Fibroblast of mammary gland (primary cell): Measurements from ENCODE around the gene JMJD1C.

Experiments
- DNase-seq: peaks from one replicate; pipeline ENCODE4 v3.0.0-alpha.2; 2010; ENCODE audit warnings: low read depth
- H3K4me3 ChIP-seq: 2 replicates; pipeline ENCODE4 v1.5.1; 2011; ENCODE audit warnings: low read depth, mild to moderate bottlenecking, low read length, moderate library complexity; ENCODE audit not compliant: control insufficient read depth
- CTCF ChIP-seq: conservative IDR thresholded peaks from 2 replicates; pipeline ENCODE4 v1.5.1; 2011; ENCODE audit warnings: low read depth, low read length, inconsistent platforms; ENCODE audit not compliant: control insufficient read depth, insufficient read depth

Gene JMJD1C

GRCh38 chr10:63480237-63480636 lies 14.5 kb upstream of the JMJD1C start:
- no peak for DNase-seq
- TF ChIP-seq CTCF: no peak

GRCh38 chr10:63478564-63478963 lies 12.8 kb upstream of the JMJD1C start:
- TF ChIP-seq CTCF: no peak
- no peak for DNase-seq
- H3K4me3 ChIP-seq: no peak overlapping the region

More at GRCh38 chr10:63480237-63480636, 14.5 kb upstream of the JMJD1C start:
- H3K4me3 ChIP-seq: no peak overlapping the region

- DNase-seq: no peak
- TF ChIP-seq CTCF: no peak
- no peak overlapping the region for H3K4me3 ChIP-seq
These were observed 12.2 kb upstream of the JMJD1C start for GRCh38 chr10:63477927-63478326.

- H3K4me3 ChIP-seq: no peak overlapping the region
- TF ChIP-seq CTCF: no peak
These were observed 8.7 kb upstream of the JMJD1C start for GRCh38 chr10:63474488-63474887.

GRCh38 chr10:63470928-63471327 lies 5.2 kb upstream of the JMJD1C start:
- no peak for DNase-seq
- no peak overlapping the region for H3K4me3 ChIP-seq
- no peak for TF ChIP-seq CTCF

More at GRCh38 chr10:63474488-63474887, 8.7 kb upstream of the JMJD1C start:
- no peak for DNase-seq

GRCh38 chr10:63468947-63469346 lies 3.2 kb upstream of the JMJD1C start:
- TF ChIP-seq CTCF: no peak
- DNase-seq: no peak
- no peak overlapping the region for H3K4me3 ChIP-seq

GRCh38 chr10:63467841-63468240 lies 2.1 kb upstream of the JMJD1C start:
- peak; percentile 56 for DNase-seq
- H3K4me3 ChIP-seq: no peak overlapping the region
- no peak for TF ChIP-seq CTCF
